Measurements from ENCODE around the gene RPS6KL1.

- no peak for TF ChIP-seq EZH2 (IDR thresholded peaks at IDR 0.05; ENCODE audit: low read depth)
- TF ChIP-seq, protein P1, sequence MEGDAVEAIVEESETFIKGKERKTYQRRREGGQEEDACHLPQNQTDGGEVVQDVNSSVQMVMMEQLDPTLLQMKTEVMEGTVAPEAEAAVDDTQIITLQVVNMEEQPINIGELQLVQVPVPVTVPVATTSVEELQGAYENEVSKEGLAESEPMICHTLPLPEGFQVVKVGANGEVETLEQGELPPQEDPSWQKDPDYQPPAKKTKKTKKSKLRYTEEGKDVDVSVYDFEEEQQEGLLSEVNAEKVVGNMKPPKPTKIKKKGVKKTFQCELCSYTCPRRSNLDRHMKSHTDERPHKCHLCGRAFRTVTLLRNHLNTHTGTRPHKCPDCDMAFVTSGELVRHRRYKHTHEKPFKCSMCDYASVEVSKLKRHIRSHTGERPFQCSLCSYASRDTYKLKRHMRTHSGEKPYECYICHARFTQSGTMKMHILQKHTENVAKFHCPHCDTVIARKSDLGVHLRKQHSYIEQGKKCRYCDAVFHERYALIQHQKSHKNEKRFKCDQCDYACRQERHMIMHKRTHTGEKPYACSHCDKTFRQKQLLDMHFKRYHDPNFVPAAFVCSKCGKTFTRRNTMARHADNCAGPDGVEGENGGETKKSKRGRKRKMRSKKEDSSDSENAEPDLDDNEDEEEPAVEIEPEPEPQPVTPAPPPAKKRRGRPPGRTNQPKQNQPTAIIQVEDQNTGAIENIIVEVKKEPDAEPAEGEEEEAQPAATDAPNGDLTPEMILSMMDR (conservative IDR thresholded peaks at IDR 0.05) = no peak
These were observed 19.5 kb upstream of the RPS6KL1 start for GRCh38 chr14:74942608-74943007.

Data from PC-9 (cell line).